Skeletal muscle tissue (tissue), 4 donors: ENCODE data around the gene KCNC3. TPM values are rescaled to one million over a fixed set of nuclear protein-coding genes. Genes with fewer than 3 reads are reported as not detected.

Experiments used
- H3K27ac ChIP-seq: one replicate; pipeline ENCODE4 v1.7.0; 2013; ENCODE audit warnings: mild to moderate bottlenecking, low read depth, low read length, inconsistent platforms
- H3K27me3 ChIP-seq, 3 donors: one replicate each; pipeline ENCODE4 v1.7.0; 2013; ENCODE audit warnings: low read length in 3 of 3; ENCODE audit not compliant: control insufficient read depth in 3 of 3, insufficient read depth in 3 of 3
- H3K36me3 ChIP-seq, 3 donors: one replicate each; pipeline ENCODE4 v1.7.0; 2013; ENCODE audit warnings: low read length in 3 of 3; ENCODE audit not compliant: control insufficient read depth in 3 of 3, insufficient read depth in 3 of 3
- H3K4me1 ChIP-seq, 3 donors: one replicate each; pipeline ENCODE4 v1.7.0; 2013; ENCODE audit warnings: low read length in 3 of 3, mild to moderate bottlenecking in 3 of 3; ENCODE audit not compliant: control insufficient read depth in 3 of 3, insufficient read depth in 3 of 3
- H3K4me3 ChIP-seq, 3 donors: one replicate each; pipeline ENCODE4 v1.7.0; 2013; ENCODE audit warnings: low read length in 3 of 3
- H3K9ac ChIP-seq, 3 donors: one replicate each; pipeline ENCODE4 v1.7.0; 2013; ENCODE audit warnings: low read length in 3 of 3, mild to moderate bottlenecking in 3 of 3, moderate library complexity in 2 of 3, low read depth in 1 of 3
- H3K9me3 ChIP-seq, 3 donors: one replicate each; pipeline ENCODE4 v1.7.0; 2013; ENCODE audit warnings: low read length in 3 of 3; ENCODE audit not compliant: control insufficient read depth in 3 of 3
- total RNA-seq: library from RNA; depleted of rRNA; stranded (reverse); fragments of >200 nt; gene quantifications from one replicate; pipeline ENCODE4 v1.2.3, GENCODE V29; 2014
- donor health status: Osteomylitis.

The KCNC3 gene
- total RNA-seq, 1 donor from 2014 or later = under 0.01 TPM

DNA sequence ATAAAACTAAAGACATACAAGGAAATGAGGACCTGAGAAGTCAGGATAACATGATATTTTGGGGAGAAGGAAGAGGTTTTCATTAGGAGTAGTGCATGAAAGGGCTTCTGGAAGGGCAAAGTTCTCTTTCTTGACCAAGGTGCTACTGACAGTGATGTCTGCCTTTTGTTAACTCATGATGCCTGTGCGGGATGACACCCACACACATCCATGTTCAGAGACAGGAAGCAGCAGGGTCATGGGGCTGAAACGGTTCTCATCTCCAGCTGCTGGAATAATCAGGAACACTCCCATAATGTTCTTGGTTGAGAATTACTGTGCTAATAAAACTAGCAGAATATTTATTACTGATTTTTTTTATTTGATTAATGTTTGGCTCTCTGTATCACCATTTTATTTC, 29.1 kb downstream of the KCNC3 start:
- H3K9ac ChIP-seq = no peak overlapping the region
- H3K27ac ChIP-seq = no peak overlapping the region
- no peaks in the 10 kb centered on the region for H3K4me1 ChIP-seq
- H3K36me3 ChIP-seq = peaks cover 13 to 38% (median 17%) of the 10 kb centered on the region in 3 donors
- H3K27me3 ChIP-seq = no peaks in the 10 kb centered on the region
- peaks cover 0 to 4% (median 0%) of the 10 kb centered on the region in 3 donors for H3K9me3 ChIP-seq
- no peak overlapping the region for H3K4me3 ChIP-seq

- H3K9me3 ChIP-seq = peaks cover 0 to 4% (median 0%) of the 10 kb centered on the region in 3 donors
- no peak overlapping the region for H3K9ac ChIP-seq
- H3K36me3 ChIP-seq = peaks cover 37 to 52% (median 43%) of the 10 kb centered on the region in 3 donors
- no peak overlapping the region for H3K4me3 ChIP-seq
- H3K27ac ChIP-seq = no peak overlapping the region
- no peaks in the 10 kb centered on the region for H3K4me1 ChIP-seq
- H3K27me3 ChIP-seq = peaks cover 0 to 2% (median 0%) of the 10 kb centered on the region in 3 donors
These were observed 35.7 kb downstream of the KCNC3 start for GRCh38 chr19:50293263-50294004.

DNA sequence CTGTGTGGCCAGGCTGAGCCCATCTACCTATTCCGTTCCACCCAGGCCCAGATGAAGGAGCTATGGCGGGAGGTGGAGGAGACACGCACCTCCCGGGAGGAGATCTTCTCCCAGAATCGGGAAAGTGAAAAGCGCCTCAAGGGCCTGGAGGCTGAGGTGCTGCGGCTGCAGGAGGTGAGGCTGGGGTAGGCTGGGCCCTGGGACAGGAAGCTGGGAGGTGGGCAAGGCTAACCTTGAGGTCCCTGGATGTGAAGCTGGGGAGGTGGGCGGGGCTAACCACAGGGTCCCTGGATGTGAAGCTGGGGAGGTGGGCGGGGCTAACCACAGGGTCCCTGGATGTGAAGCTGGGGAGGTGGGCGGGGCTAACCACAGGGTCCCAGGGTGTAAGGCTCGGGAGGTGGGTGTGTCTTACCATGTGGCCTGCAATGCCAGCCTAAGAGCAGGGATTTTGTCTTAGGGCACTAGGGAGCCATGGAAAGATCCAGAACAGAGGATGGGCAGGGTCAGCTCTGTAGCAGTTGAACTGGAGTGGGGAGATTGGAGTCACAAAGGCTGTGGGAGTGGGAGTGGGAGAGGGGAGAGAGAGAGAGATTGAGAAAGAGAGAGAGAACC, 36.9 kb downstream of the KCNC3 start:
- Histone ChIP-seq H3K4me1 (no peaks in the 10 kb centered on the region), H3K36me3 (peaks cover 46 to 56% (median 52%) of the 10 kb centered on the region in 3 donors), H3K4me3 (no peak overlapping the region), H3K27me3 (peaks cover 0 to 2% (median 0%) of the 10 kb centered on the region in 3 donors), H3K9me3 (peaks cover 0 to 4% (median 0%) of the 10 kb centered on the region in 3 donors), H3K9ac (no peak overlapping the region), H3K27ac (no peak overlapping the region)

GRCh38 chr19:50290775-50291174, 38.4 kb downstream of the KCNC3 start:
- H3K4me1 ChIP-seq = no peaks in the 10 kb centered on the region
- no peak overlapping the region for H3K4me3 ChIP-seq
- peaks cover 1 to 4% (median 4%) of the 10 kb centered on the region in 3 donors for H3K9me3 ChIP-seq
- no peak overlapping the region for H3K9ac ChIP-seq
- peaks cover 0 to 2% (median 0%) of the 10 kb centered on the region in 3 donors for H3K27me3 ChIP-seq
- no peak overlapping the region for H3K27ac ChIP-seq
- peaks cover 55 to 72% (median 61%) of the 10 kb centered on the region in 3 donors for H3K36me3 ChIP-seq

GRCh38 chr19:50290011-50290410, 39.2 kb downstream of the KCNC3 start:
- no peaks in the 10 kb centered on the region for H3K4me1 ChIP-seq
- peaks cover 2 to 4% (median 4%) of the 10 kb centered on the region in 3 donors for H3K9me3 ChIP-seq
- H3K27ac ChIP-seq = no peak overlapping the region
- H3K27me3 ChIP-seq = peaks cover 0 to 2% (median 0%) of the 10 kb centered on the region in 3 donors
- H3K4me3 ChIP-seq = no peak overlapping the region
- no peak overlapping the region for H3K9ac ChIP-seq
- H3K36me3 ChIP-seq = peaks cover 56 to 75% (median 63%) of the 10 kb centered on the region in 3 donors

DNA sequence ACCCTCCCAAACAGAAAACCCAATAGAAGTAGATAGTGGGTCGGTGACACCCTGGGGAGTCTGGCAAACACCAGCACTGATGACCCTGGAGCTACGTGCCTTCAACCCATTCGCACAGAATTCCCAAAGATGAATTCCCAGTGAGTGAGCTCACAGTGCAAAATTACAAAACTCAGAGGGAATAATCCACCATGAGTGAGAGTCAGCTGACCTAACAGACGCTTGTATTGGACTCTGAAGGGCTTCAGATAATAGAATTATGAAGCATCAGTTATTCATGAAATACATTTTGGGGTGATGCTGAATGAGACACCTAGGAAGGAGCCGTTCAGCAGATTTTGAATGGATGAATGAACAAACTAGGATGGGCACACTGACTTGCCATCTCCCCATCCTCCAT, 40.2 kb downstream of the KCNC3 start:
- H3K27me3 ChIP-seq = peaks cover 0 to 2% (median 0%) of the 10 kb centered on the region in 3 donors
- no peak overlapping the region for H3K9ac ChIP-seq
- no peaks in the 10 kb centered on the region for H3K4me1 ChIP-seq
- H3K9me3 ChIP-seq = peaks cover 2 to 4% (median 4%) of the 10 kb centered on the region in 3 donors
- no peak overlapping the region for H3K4me3 ChIP-seq
- H3K27ac ChIP-seq = no peak overlapping the region
- H3K36me3 ChIP-seq = peaks cover 57 to 73% (median 62%) of the 10 kb centered on the region in 3 donors

- H3K27ac ChIP-seq = no peak overlapping the region
- H3K36me3 ChIP-seq = peaks cover 48 to 63% (median 53%) of the 10 kb centered on the region in 3 donors
- no peaks in the 10 kb centered on the region for H3K4me1 ChIP-seq
- H3K27me3 ChIP-seq = peaks cover 0 to 2% (median 0%) of the 10 kb centered on the region in 3 donors
- no peak overlapping the region for H3K4me3 ChIP-seq
- H3K9ac ChIP-seq = no peak overlapping the region
- peaks cover 2 to 4% (median 4%) of the 10 kb centered on the region in 3 donors for H3K9me3 ChIP-seq
These were observed 41.8 kb downstream of the KCNC3 start for GRCh38 chr19:50287331-50287730.

- H3K9me3 ChIP-seq = peaks cover 2 to 4% (median 4%) of the 10 kb centered on the region in 3 donors
These were observed 42.7 kb downstream of the KCNC3 start for GRCh38 chr19:50286443-50286842.

GRCh38 chr19:50285833-50286232, 43.3 kb downstream of the KCNC3 start:
- peaks cover 52 to 68% (median 57%) of the 10 kb centered on the region in 3 donors for H3K36me3 ChIP-seq
- H3K9me3 ChIP-seq = peaks cover 2 to 4% (median 4%) of the 10 kb centered on the region in 3 donors
- H3K4me1 ChIP-seq = no peaks in the 10 kb centered on the region
- H3K9ac ChIP-seq = no peak overlapping the region
- H3K27ac ChIP-seq = no peak overlapping the region
- no peak overlapping the region for H3K4me3 ChIP-seq
- H3K27me3 ChIP-seq = no peaks in the 10 kb centered on the region

More at GRCh38 chr19:50286443-50286842, 42.7 kb downstream of the KCNC3 start:
- no peak overlapping the region for H3K27ac ChIP-seq
- H3K4me1 ChIP-seq = no peaks in the 10 kb centered on the region
- no peak overlapping the region for H3K9ac ChIP-seq
- H3K4me3 ChIP-seq = no peak overlapping the region
- peaks cover 51 to 64% (median 53%) of the 10 kb centered on the region in 3 donors for H3K36me3 ChIP-seq
- H3K27me3 ChIP-seq = no peaks in the 10 kb centered on the region

DNA sequence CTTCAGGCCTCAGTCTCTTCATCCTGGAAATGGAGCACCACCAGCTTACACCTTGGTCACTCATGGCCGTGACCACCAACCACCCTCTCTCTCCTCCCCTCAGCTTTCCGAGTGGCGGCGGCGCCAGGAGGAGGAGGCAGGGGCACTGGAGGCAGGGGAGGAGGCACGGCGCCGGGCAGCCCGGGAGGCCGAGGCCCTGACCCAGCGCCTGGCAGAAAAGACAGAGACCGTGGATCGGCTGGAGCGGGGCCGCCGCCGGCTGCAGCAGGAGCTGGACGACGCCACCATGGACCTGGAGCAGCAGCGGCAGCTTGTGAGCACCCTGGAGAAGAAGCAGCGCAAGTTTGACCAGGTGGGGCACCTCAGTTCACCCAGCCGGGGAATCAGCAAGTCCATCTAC, 47.7 kb downstream of the KCNC3 start:
- Histone ChIP-seq H3K4me3 (no peak overlapping the region), H3K27me3 (no peaks in the 10 kb centered on the region), H3K4me1 (no peaks in the 10 kb centered on the region), H3K9ac (no peak overlapping the region), H3K9me3 (peaks cover 0 to 4% (median 2%) of the 10 kb centered on the region in 3 donors), H3K36me3 (peaks cover 34 to 54% (median 40%) of the 10 kb centered on the region in 3 donors), H3K27ac (no peak overlapping the region)
